ENCODE data around the gene TEX264.
"Not testable (repeated sequence)": the region's sequence is repeated elsewhere in the genome, so short reads cannot be mapped to it uniquely, and the experiment has no call there.

TEX264 gene

DNA sequence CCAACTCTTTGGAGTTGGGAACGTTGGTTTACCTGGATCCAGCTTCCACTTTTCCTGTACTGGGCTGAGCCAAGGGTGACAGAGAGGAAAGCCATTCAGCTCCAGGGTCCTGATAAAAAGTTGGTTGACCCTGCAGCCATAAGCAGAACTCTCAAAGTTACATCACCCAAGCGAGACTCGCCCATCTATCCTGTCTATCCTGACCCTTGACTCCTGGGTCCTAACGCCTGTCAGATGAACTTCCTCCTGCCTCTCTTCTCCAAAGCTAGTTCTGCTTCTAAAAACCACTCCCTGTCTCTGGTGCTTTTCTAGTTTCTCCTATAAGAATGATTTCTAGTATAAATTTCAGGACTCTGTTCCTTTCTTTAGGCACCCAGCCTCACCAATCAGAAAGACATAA is 71.9 kb downstream of the TEX264 start:
- not testable (repeated sequence) for H3K79me1 ChIP-seq (ENCODE audit: low read length); H3K18ac ChIP-seq (ENCODE audit: low read length); H3K9me3 ChIP-seq (ENCODE audit: insufficient read depth, low read depth, low read length); H3K9ac ChIP-seq (ENCODE audit: low read length); H3K14ac ChIP-seq (ENCODE audit: low read length); H2BK5ac ChIP-seq (ENCODE audit: low read depth, low read length, poor library complexity); H3K23ac ChIP-seq (ENCODE audit: low read length); H3K36me3 ChIP-seq (ENCODE audit: control insufficient read depth in 1 of 2, insufficient read depth in 2 of 2, low read length in 2 of 2); H2BK12ac ChIP-seq (ENCODE audit: low read length); H3K79me2 ChIP-seq (ENCODE audit: control insufficient read depth, insufficient read depth, low read length, poor library complexity); H4K12ac ChIP-seq (ENCODE audit: low read depth, low read length); H2BK120ac ChIP-seq (ENCODE audit: insufficient read depth, low read length, poor library complexity); H2AFZ ChIP-seq (ENCODE audit: insufficient read depth, low read length, poor library complexity); H3K4me2 ChIP-seq (ENCODE audit: low read length); H4K8ac ChIP-seq (ENCODE audit: low read depth, low read length); H3K4me1 ChIP-seq (ENCODE audit: control insufficient read depth in 1 of 2, insufficient read depth in 2 of 2, low read length in 2 of 2); DNase-seq; H3K27me3 ChIP-seq (ENCODE audit: insufficient read depth, low read length); H2AK5ac ChIP-seq (ENCODE audit: low read length); H3K27ac ChIP-seq (ENCODE audit: low read depth, low read length); H3K4ac ChIP-seq (ENCODE audit: low read depth, low read length); H3K4me3 ChIP-seq (ENCODE audit: low read depth, low read length); H4K91ac ChIP-seq (ENCODE audit: low read depth, low read length)
- WGBS (ENCODE audit: extremely low coverage, insufficient coverage, insufficient read length) = no CpG with 5 or more reads among the region's 4 CpGs

DNA sequence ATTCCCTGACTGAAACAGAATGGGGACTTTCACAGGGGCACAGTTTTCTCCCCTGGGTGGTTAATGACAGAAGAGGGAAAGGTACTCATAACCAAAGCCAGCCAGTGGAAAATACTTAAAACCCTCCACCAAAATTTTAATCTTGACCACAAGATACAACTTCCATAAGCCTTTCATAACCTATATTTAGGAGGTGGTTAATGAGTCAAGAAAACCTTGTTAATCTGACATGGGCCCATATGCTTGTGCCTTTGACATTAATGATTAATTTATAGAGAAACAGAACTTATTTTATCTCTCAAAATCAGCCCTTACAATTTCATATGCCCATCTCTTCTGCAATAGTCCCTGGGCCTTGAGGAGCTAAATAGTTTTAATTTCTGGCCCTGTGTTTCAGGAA is 76.8 kb downstream of the TEX264 start:
- Histone ChIP-seq H3K4me1 (ENCODE audit: control insufficient read depth in 1 of 2, insufficient read depth in 2 of 2, low read length in 2 of 2) (no peaks in the 10 kb centered on the region), H2BK12ac (ENCODE audit: low read length) (no peak overlapping the region), H3K18ac (ENCODE audit: low read length) (no peak overlapping the region), H3K4me3 (ENCODE audit: low read depth, low read length) (no peak overlapping the region), H2AK5ac (ENCODE audit: low read length) (no peak overlapping the region), H3K4me2 (ENCODE audit: low read length) (no peak overlapping the region), H3K79me1 (ENCODE audit: low read length) (no peaks in the 10 kb centered on the region), H3K9ac (ENCODE audit: low read length) (no peak overlapping the region), H3K9me3 (ENCODE audit: insufficient read depth, low read depth, low read length) (no peaks in the 10 kb centered on the region), H3K79me2 (ENCODE audit: control insufficient read depth, insufficient read depth, low read length, poor library complexity) (no peaks in the 10 kb centered on the region), H2BK120ac (ENCODE audit: insufficient read depth, low read length, poor library complexity) (no peak overlapping the region), H4K12ac (ENCODE audit: low read depth, low read length) (no peak overlapping the region), H3K36me3 (ENCODE audit: control insufficient read depth in 1 of 2, insufficient read depth in 2 of 2, low read length in 2 of 2) (no peaks in the 10 kb centered on the region), H2AFZ (ENCODE audit: insufficient read depth, low read length, poor library complexity) (no peak overlapping the region), H4K91ac (ENCODE audit: low read depth, low read length) (no peak overlapping the region), H2BK5ac (ENCODE audit: low read depth, low read length, poor library complexity) (no peak overlapping the region), H3K14ac (ENCODE audit: low read length) (no peak overlapping the region), H4K8ac (ENCODE audit: low read depth, low read length) (no peak overlapping the region), H3K23ac (ENCODE audit: low read length) (no peak overlapping the region), H3K27ac (ENCODE audit: low read depth, low read length) (no peak overlapping the region), H3K27me3 (ENCODE audit: insufficient read depth, low read length) (no peaks in the 10 kb centered on the region), H3K4ac (ENCODE audit: low read depth, low read length) (no peak overlapping the region)
- DNase-seq = no peak

DNA sequence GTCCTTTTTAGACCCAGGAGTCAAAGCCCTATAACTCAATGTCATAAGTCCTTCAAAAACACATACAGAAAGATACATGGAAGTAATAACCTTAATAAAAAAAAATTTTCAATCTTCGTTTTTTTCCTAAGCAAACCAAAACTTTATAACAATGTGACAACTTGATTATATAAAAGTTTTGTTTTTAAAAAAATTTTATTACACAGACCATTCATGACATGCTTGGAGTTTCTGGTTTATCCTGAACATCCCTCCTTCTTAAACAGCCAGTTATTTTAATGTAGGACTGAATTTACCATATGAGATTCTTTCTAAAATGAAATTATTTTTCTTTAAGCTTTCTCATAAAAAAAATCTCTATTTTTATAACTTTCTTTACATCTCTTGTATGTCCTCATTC is 77.3 kb downstream of the TEX264 start:
- Histone ChIP-seq H3K9ac (ENCODE audit: low read length) (no peak overlapping the region), H3K27me3 (ENCODE audit: insufficient read depth, low read length) (no peaks in the 10 kb centered on the region), H3K4me1 (ENCODE audit: control insufficient read depth in 1 of 2, insufficient read depth in 2 of 2, low read length in 2 of 2) (no peaks in the 10 kb centered on the region), H3K4me3 (ENCODE audit: low read depth, low read length) (no peak overlapping the region), H4K91ac (ENCODE audit: low read depth, low read length) (no peak overlapping the region), H3K23ac (ENCODE audit: low read length) (no peak overlapping the region), H3K36me3 (ENCODE audit: control insufficient read depth in 1 of 2, insufficient read depth in 2 of 2, low read length in 2 of 2) (no peaks in the 10 kb centered on the region), H2BK120ac (ENCODE audit: insufficient read depth, low read length, poor library complexity) (no peak overlapping the region), H3K79me1 (ENCODE audit: low read length) (no peaks in the 10 kb centered on the region), H3K9me3 (ENCODE audit: insufficient read depth, low read depth, low read length) (no peaks in the 10 kb centered on the region), H2BK12ac (ENCODE audit: low read length) (no peak overlapping the region), H3K27ac (ENCODE audit: low read depth, low read length) (no peak overlapping the region), H3K4ac (ENCODE audit: low read depth, low read length) (no peak overlapping the region), H3K4me2 (ENCODE audit: low read length) (no peak overlapping the region), H4K12ac (ENCODE audit: low read depth, low read length) (no peak overlapping the region), H2AFZ (ENCODE audit: insufficient read depth, low read length, poor library complexity) (no peak overlapping the region), H2BK5ac (ENCODE audit: low read depth, low read length, poor library complexity) (no peak overlapping the region), H3K14ac (ENCODE audit: low read length) (no peak overlapping the region), H3K18ac (ENCODE audit: low read length) (no peak overlapping the region), H3K79me2 (ENCODE audit: control insufficient read depth, insufficient read depth, low read length, poor library complexity) (no peaks in the 10 kb centered on the region), H2AK5ac (ENCODE audit: low read length) (no peak overlapping the region), H4K8ac (ENCODE audit: low read depth, low read length) (no peak overlapping the region)
- WGBS (ENCODE audit: extremely low coverage, insufficient coverage, insufficient read length) = no CpG with 5 or more reads among the region's 1 CpG
- DNase-seq = no peak

DNA sequence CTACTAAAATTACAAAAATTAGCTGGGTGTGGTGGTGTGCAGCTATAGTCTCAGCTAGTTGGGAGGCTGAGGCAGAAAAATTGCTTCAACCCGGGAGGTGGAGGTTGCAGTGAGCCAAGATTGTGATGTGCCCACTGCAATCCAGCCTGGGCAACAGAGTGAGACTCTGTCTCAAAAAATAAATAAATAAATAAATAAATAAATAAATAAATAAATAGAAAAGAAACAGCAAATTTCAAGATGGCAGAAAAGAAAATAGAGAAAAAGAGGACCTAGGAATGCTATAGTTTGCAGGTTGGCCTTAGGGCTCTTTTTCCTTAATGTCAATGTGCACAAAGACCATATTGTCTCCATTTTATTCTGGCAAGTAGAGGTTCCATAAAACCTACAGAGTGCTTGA is 79.8 kb downstream of the TEX264 start:
- Histone ChIP-seq H3K79me1 (ENCODE audit: low read length) (no peaks in the 10 kb centered on the region), H2AFZ (ENCODE audit: insufficient read depth, low read length, poor library complexity) (no peak overlapping the region), H3K79me2 (ENCODE audit: control insufficient read depth, insufficient read depth, low read length, poor library complexity) (no peaks in the 10 kb centered on the region), H2BK120ac (ENCODE audit: insufficient read depth, low read length, poor library complexity) (no peak overlapping the region), H3K23ac (ENCODE audit: low read length) (no peak overlapping the region), H3K4ac (ENCODE audit: low read depth, low read length) (no peak overlapping the region), H3K18ac (ENCODE audit: low read length) (no peak overlapping the region), H4K12ac (ENCODE audit: low read depth, low read length) (no peak overlapping the region), H3K27me3 (ENCODE audit: insufficient read depth, low read length) (no peaks in the 10 kb centered on the region), H3K14ac (ENCODE audit: low read length) (no peak overlapping the region), H3K9me3 (ENCODE audit: insufficient read depth, low read depth, low read length) (peaks cover 2% of the 10 kb centered on the region), H3K4me2 (ENCODE audit: low read length) (no peak overlapping the region), H4K91ac (ENCODE audit: low read depth, low read length) (no peak overlapping the region), H3K4me1 (ENCODE audit: control insufficient read depth in 1 of 2, insufficient read depth in 2 of 2, low read length in 2 of 2) (no peaks in the 10 kb centered on the region), H3K4me3 (ENCODE audit: low read depth, low read length) (no peak overlapping the region), H3K36me3 (ENCODE audit: control insufficient read depth in 1 of 2, insufficient read depth in 2 of 2, low read length in 2 of 2) (no peaks in the 10 kb centered on the region), H4K8ac (ENCODE audit: low read depth, low read length) (no peak overlapping the region), H2BK12ac (ENCODE audit: low read length) (no peak overlapping the region), H3K9ac (ENCODE audit: low read length) (no peak overlapping the region), H3K27ac (ENCODE audit: low read depth, low read length) (no peak overlapping the region), H2AK5ac (ENCODE audit: low read length) (no peak overlapping the region), H2BK5ac (ENCODE audit: low read depth, low read length, poor library complexity) (no peak overlapping the region)
- no CpG with 5 or more reads among the region's 1 CpG for WGBS (ENCODE audit: extremely low coverage, insufficient coverage, insufficient read length)
- no peak for DNase-seq

DNA sequence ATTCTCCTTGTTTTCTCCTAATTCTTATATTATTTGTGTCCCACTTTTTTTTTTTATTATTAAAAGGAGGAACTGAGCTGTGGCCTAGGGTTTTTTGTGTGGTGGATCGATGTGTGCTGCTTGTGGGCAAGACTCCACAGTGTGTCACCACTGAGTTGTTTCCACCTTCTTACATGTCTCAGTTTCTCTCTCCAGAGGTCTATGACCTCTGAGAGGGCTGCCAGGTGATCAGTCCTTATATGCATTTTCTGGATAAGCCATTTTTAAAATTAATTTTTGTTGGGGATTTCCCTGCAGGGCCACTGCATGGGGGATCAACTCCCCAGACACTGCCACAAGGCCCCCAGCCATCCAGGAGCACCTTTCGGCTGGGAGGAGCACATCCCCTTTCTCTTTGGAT is 80.2 kb downstream of the TEX264 start:
- no peak for DNase-seq
- H3K9ac ChIP-seq (ENCODE audit: low read length) = no peak overlapping the region
- H3K23ac ChIP-seq (ENCODE audit: low read length) = no peak overlapping the region
- no peaks in the 10 kb centered on the region for H3K79me1 ChIP-seq (ENCODE audit: low read length)
- no peak overlapping the region for H2BK5ac ChIP-seq (ENCODE audit: low read depth, low read length, poor library complexity)
- no peak overlapping the region for H2AFZ ChIP-seq (ENCODE audit: insufficient read depth, low read length, poor library complexity)
- no peak overlapping the region for H2BK120ac ChIP-seq (ENCODE audit: insufficient read depth, low read length, poor library complexity)
- H3K9me3 ChIP-seq (ENCODE audit: insufficient read depth, low read depth, low read length) = peaks cover 2% of the 10 kb centered on the region
- H3K4me1 ChIP-seq (ENCODE audit: control insufficient read depth in 1 of 2, insufficient read depth in 2 of 2, low read length in 2 of 2) = no peaks in the 10 kb centered on the region
- no peaks in the 10 kb centered on the region for H3K36me3 ChIP-seq (ENCODE audit: control insufficient read depth in 1 of 2, insufficient read depth in 2 of 2, low read length in 2 of 2)
- no peak overlapping the region for H3K4me3 ChIP-seq (ENCODE audit: low read depth, low read length)
- H4K91ac ChIP-seq (ENCODE audit: low read depth, low read length) = no peak overlapping the region
- H3K4me2 ChIP-seq (ENCODE audit: low read length) = no peak overlapping the region
- no peaks in the 10 kb centered on the region for H3K27me3 ChIP-seq (ENCODE audit: insufficient read depth, low read length)
- no peak overlapping the region for H3K18ac ChIP-seq (ENCODE audit: low read length)
- H4K8ac ChIP-seq (ENCODE audit: low read depth, low read length) = no peak overlapping the region
- no peak overlapping the region for H2AK5ac ChIP-seq (ENCODE audit: low read length)
- no peaks in the 10 kb centered on the region for H3K79me2 ChIP-seq (ENCODE audit: control insufficient read depth, insufficient read depth, low read length, poor library complexity)
- no peak overlapping the region for H2BK12ac ChIP-seq (ENCODE audit: low read length)
- H3K14ac ChIP-seq (ENCODE audit: low read length) = no peak overlapping the region
- no CpG with 5 or more reads among the region's 2 CpGs for WGBS (ENCODE audit: extremely low coverage, insufficient coverage, insufficient read length)
- no peak overlapping the region for H3K4ac ChIP-seq (ENCODE audit: low read depth, low read length)
- no peak overlapping the region for H4K12ac ChIP-seq (ENCODE audit: low read depth, low read length)
- no peak overlapping the region for H3K27ac ChIP-seq (ENCODE audit: low read depth, low read length)

Data from trophoblast cell (in vitro differentiated cells and primary cell).